GM12875 (cell line): Measurements from ENCODE around the gene MSANTD1.

Source experiments
- H3K4me3 ChIP-seq: one replicate; pipeline ENCODE4 v1.5.1; 2011; ENCODE audit warnings: low read depth, low read length, control low read depth
- CTCF ChIP-seq: IDR thresholded peaks from 2 replicates; pipeline ENCODE4 v1.5.1; 2011; ENCODE audit warnings: low read depth, mild to moderate bottlenecking, control low read depth, inconsistent platforms, low read length, moderate library complexity, borderline replicate concordance; ENCODE audit not compliant: insufficient read depth

The MSANTD1 gene

GRCh38 chr4:3248811-3249661 is at the start of gene MSANTD1:
Gene MSANTD1, plus strand, starts transcription at chr4:3249159. Its CDS starts 64 bp downstream, at chr4:3249223.
- TF ChIP-seq CTCF, result no peak
- no peak within 1 kb of the TSS for H3K4me3 ChIP-seq

GRCh38 chr4:3199653-3200422 is 49.1 kb upstream of the MSANTD1 start:
- H3K4me3 ChIP-seq, result no peak overlapping the region
- TF ChIP-seq CTCF, result no peak

- no peak for TF ChIP-seq CTCF
- no peak overlapping the region for H3K4me3 ChIP-seq
Observed at GRCh38 chr4:3200423-3201090, 48.4 kb upstream of the MSANTD1 start.

GRCh38 chr4:3201718-3202702 is 46.9 kb upstream of the MSANTD1 start:
- no peak overlapping the region for H3K4me3 ChIP-seq
- no peak for TF ChIP-seq CTCF

- TF ChIP-seq CTCF, result no peak
- H3K4me3 ChIP-seq, result no peak overlapping the region
Observed at GRCh38 chr4:3202836-3203820, 45.8 kb upstream of the MSANTD1 start.
